HUES48 (cell line): ENCODE measurements around the gene MAP3K14.

Source experiments
- H3K27ac ChIP-seq: one replicate; pipeline ENCODE4 v1.7.0; 2013; ENCODE audit warnings: low read depth, low read length, inconsistent platforms
- H3K27me3 ChIP-seq: 2 replicates; pipeline ENCODE4 v1.6.1; 2013; ENCODE audit warnings: mild to moderate bottlenecking, low read length; ENCODE audit not compliant: control insufficient read depth, insufficient read depth
- H3K36me3 ChIP-seq: 2 replicates; pipeline ENCODE4 v1.6.1; 2013; ENCODE audit warnings: low read length; ENCODE audit not compliant: control insufficient read depth, insufficient read depth
- H3K4me1 ChIP-seq: 2 replicates; pipeline ENCODE4 v1.6.1; 2013; ENCODE audit warnings: mild to moderate bottlenecking, low read length; ENCODE audit not compliant: control insufficient read depth, insufficient read depth
- H3K4me3 ChIP-seq: 2 replicates; pipeline ENCODE4 v1.5.1; 2013; ENCODE audit warnings: mild to moderate bottlenecking, low read depth, low read length
- H3K9ac ChIP-seq: 2 replicates; pipeline ENCODE4 v1.6.1; 2013; ENCODE audit warnings: mild to moderate bottlenecking, low read depth, low read length, moderate library complexity
- H3K9me3 ChIP-seq: 2 replicates; pipeline ENCODE4 v1.6.1; 2013; ENCODE audit warnings: low read length; ENCODE audit not compliant: control insufficient read depth, insufficient read depth

MAP3K14 gene

GRCh38 chr17:45228763-45229539 is 87.9 kb downstream of the MAP3K14 start:
- Histone ChIP-seq H3K27ac (peak overlapping the region; percentile 51), H3K27me3 (peaks cover 11% of the 10 kb centered on the region), H3K9me3 (no peaks in the 10 kb centered on the region), H3K9ac (peak overlapping the region; percentile 51; the same call in 1 of the 2 replicates), H3K4me3 (no peak overlapping the region; the same call in 1 of the 2 replicates), H3K4me1 (peaks cover 29% of the 10 kb centered on the region), H3K36me3 (no peaks in the 10 kb centered on the region)

GRCh38 chr17:45227926-45228762 is 88.7 kb downstream of the MAP3K14 start:
- H3K9me3 ChIP-seq, result no peaks in the 10 kb centered on the region
- no peak overlapping the region for H3K9ac ChIP-seq
- no peak overlapping the region for H3K4me3 ChIP-seq
- H3K27ac ChIP-seq, result no peak overlapping the region
- peaks cover 19% of the 10 kb centered on the region for H3K27me3 ChIP-seq
- H3K36me3 ChIP-seq, result no peaks in the 10 kb centered on the region
- peaks cover 29% of the 10 kb centered on the region for H3K4me1 ChIP-seq

GRCh38 chr17:45227101-45227925 is 89.5 kb downstream of the MAP3K14 start:
- H3K9me3 ChIP-seq, result no peaks in the 10 kb centered on the region
- H3K4me1 ChIP-seq, result peaks cover 29% of the 10 kb centered on the region
- no peak overlapping the region for H3K27ac ChIP-seq
- H3K36me3 ChIP-seq, result no peaks in the 10 kb centered on the region
- H3K9ac ChIP-seq, result no peak overlapping the region
- H3K27me3 ChIP-seq, result peaks cover 28% of the 10 kb centered on the region
- no peak overlapping the region for H3K4me3 ChIP-seq

GRCh38 chr17:45226576-45226975 is 90.2 kb downstream of the MAP3K14 start:
- H3K9ac ChIP-seq, result no peak overlapping the region
- no peak overlapping the region for H3K27ac ChIP-seq
- no peak overlapping the region for H3K4me3 ChIP-seq
- H3K27me3 ChIP-seq, result peaks cover 29% of the 10 kb centered on the region
- no peaks in the 10 kb centered on the region for H3K36me3 ChIP-seq
- H3K4me1 ChIP-seq, result peaks cover 28% of the 10 kb centered on the region
- H3K9me3 ChIP-seq, result no peaks in the 10 kb centered on the region

GRCh38 chr17:45225964-45226530 is 90.8 kb downstream of the MAP3K14 start:
- Histone ChIP-seq H3K9ac (no peak overlapping the region), H3K4me3 (no peak overlapping the region), H3K4me1 (peaks cover 23% of the 10 kb centered on the region), H3K27me3 (peaks cover 32% of the 10 kb centered on the region), H3K9me3 (no peaks in the 10 kb centered on the region), H3K27ac (no peak overlapping the region), H3K36me3 (no peaks in the 10 kb centered on the region)

- Histone ChIP-seq H3K9me3 (no peaks in the 10 kb centered on the region), H3K9ac (no peak overlapping the region), H3K4me1 (peaks cover 21% of the 10 kb centered on the region), H3K4me3 (no peak overlapping the region), H3K27ac (no peak overlapping the region), H3K27me3 (peaks cover 41% of the 10 kb centered on the region), H3K36me3 (no peaks in the 10 kb centered on the region)
These were observed 91.6 kb downstream of the MAP3K14 start for GRCh38 chr17:45225051-45225700.

GRCh38 chr17:45224671-45225050 is 92.2 kb downstream of the MAP3K14 start:
- no peak overlapping the region for H3K9ac ChIP-seq
- peaks cover 46% of the 10 kb centered on the region for H3K27me3 ChIP-seq
- peaks cover 20% of the 10 kb centered on the region for H3K4me1 ChIP-seq
- no peaks in the 10 kb centered on the region for H3K9me3 ChIP-seq
- H3K27ac ChIP-seq, result no peak overlapping the region
- no peak overlapping the region for H3K4me3 ChIP-seq
- no peaks in the 10 kb centered on the region for H3K36me3 ChIP-seq

- Histone ChIP-seq H3K9ac (no peak overlapping the region), H3K36me3 (no peaks in the 10 kb centered on the region), H3K4me3 (no peak overlapping the region), H3K4me1 (peaks cover 12% of the 10 kb centered on the region), H3K27ac (no peak overlapping the region), H3K9me3 (no peaks in the 10 kb centered on the region), H3K27me3 (peaks cover 53% of the 10 kb centered on the region)
These were observed 93.0 kb downstream of the MAP3K14 start for GRCh38 chr17:45223539-45224528.

- Histone ChIP-seq H3K4me1 (peaks cover 5% of the 10 kb centered on the region; the same call in 1 of the 2 replicates), H3K9me3 (no peaks in the 10 kb centered on the region), H3K9ac (no peak overlapping the region), H3K27me3 (peaks cover 53% of the 10 kb centered on the region), H3K36me3 (no peaks in the 10 kb centered on the region), H3K27ac (no peak overlapping the region), H3K4me3 (peak overlapping the region; percentile 81)
These were observed 93.8 kb downstream of the MAP3K14 start for GRCh38 chr17:45222996-45223538.
